ENCODE data around the gene JUNB. TPM values are rescaled to one million over a fixed set of nuclear protein-coding genes. Genes with fewer than 3 reads are reported as not detected.

The JUNB gene
- total and polyA plus RNA-seq, 10 of the 15 experiments (the other 5 are each of a cell fraction or from before 2014, with no cell fraction given): 0.55 to 144 (median 68.3) TPM

GRCh38 chr19:12793290-12794195, 2.3 kb downstream of the JUNB start (continued):
- TF ChIP-seq HSF1 (IDR thresholded peaks at IDR 0.05; ENCODE audit: low read depth, low read length): no peak
- TF ChIP-seq PAX8 (IDR thresholded peaks at IDR 0.05): no peak
- no peak for TF ChIP-seq CHD4 (IDR thresholded peaks at IDR 0.05)
- TF ChIP-seq ESRRA (IDR thresholded peaks at IDR 0.05; ENCODE audit: low read length): peak; percentile 86
- peak; percentile 92 to 93 for TF ChIP-seq IKZF2 (IDR thresholded peaks at IDR 0.05)
- peak; percentile 72 for TF ChIP-seq TBL1XR1 (IDR thresholded peaks at IDR 0.05; ENCODE audit: low read depth, low read length)
- TF ChIP-seq RAD21 (IDR thresholded peaks at IDR 0.05; ENCODE audit: insufficient read depth, low read depth, low read length): no peak
- TF ChIP-seq RBBP5 (conservative IDR thresholded peaks at IDR 0.05): no peak
- TF ChIP-seq RB1 (IDR thresholded peaks at IDR 0.05; ENCODE audit: borderline replicate concordance): peak; percentile 71; the same call in 1 of the 2 replicates
- no peak for TF ChIP-seq NFXL1 (IDR thresholded peaks at IDR 0.05; ENCODE audit: borderline replicate concordance)
- TF ChIP-seq BCLAF1 (IDR thresholded peaks at IDR 0.05): peak; percentile 25; the same call in 1 of the 2 replicates
- 0 out of 2 replicates have a peak, but pooled peaks have one; percentile 33 for TF ChIP-seq ZBTB11 (CRISPR knock-in tag; IDR thresholded peaks at IDR 0.05)
- TF ChIP-seq IRF5 (IDR thresholded peaks at IDR 0.05; ENCODE audit: borderline replicate concordance): no peak
- TF ChIP-seq MYB (IDR thresholded peaks at IDR 0.05; ENCODE audit: borderline replicate concordance, low read depth, low read length): no peak
- no peak; the same call in 1 of the 2 replicates for TF ChIP-seq SREBF1 (IDR thresholded peaks at IDR 0.05; ENCODE audit: low read length)
- TF ChIP-seq PKNOX1 (IDR thresholded peaks at IDR 0.05): no peak; the same call in 1 of the 2 replicates
- TF ChIP-seq MYC (IDR thresholded peaks at IDR 0.05; ENCODE audit: insufficient read depth, insufficient read length, insufficient replicate concordance, low read length, severe bottlenecking): peak; percentile 55

All from GM12878 (cell line).